HepG2 (cell line): Measurements from ENCODE around the gene NOM1.

ENCODE experiments used
- ATF1 ChIP-seq: IDR thresholded peaks from 2 replicates; pipeline ENCODE4 v1.6.1; 2016; ENCODE audit warnings: mild to moderate bottlenecking, control low read depth
- EP300 ChIP-seq, 3 experiments: sonication (generic) in 1 of 3; formaldehyde crosslinking in 1 of 3; IDR thresholded peaks; 2 replicates each; pipeline versions ENCODE4 v1.5.1 to v1.6.1; 2011 to 2020; ENCODE audit warnings: low read depth in 2 of 3, low read length in 2 of 3, borderline replicate concordance in 1 of 3, improper control_type of control experiment in 1 of 3, mild to moderate bottlenecking in 1 of 3, missing genetic modification reagents in 1 of 3, moderate library complexity in 1 of 3
- ZBTB43 ChIP-seq: sonication (generic); formaldehyde crosslinking; conservative IDR thresholded peaks from 2 replicates; pipeline ENCODE4 v1.4.0; 2020; ENCODE audit warnings: missing genetic modification reagents
- ZFX ChIP-seq: sonication (generic); formaldehyde crosslinking; IDR thresholded peaks from 2 replicates; pipeline ENCODE4 v1.4.0; 2020; ENCODE audit warnings: mild to moderate bottlenecking, low read depth, missing genetic modification reagents, moderate library complexity
- ZNF3 ChIP-seq: IDR thresholded peaks from 2 replicates; pipeline ENCODE4 v1.7.0; 2017; ENCODE audit warnings: inconsistent platforms
- ZNF33B ChIP-seq: sonication (generic); formaldehyde crosslinking; IDR thresholded peaks from 2 replicates; pipeline ENCODE4 v1.5.1; 2020; ENCODE audit warnings: mild to moderate bottlenecking, missing genetic modification reagents
- ZNF382 ChIP-seq: sonication (generic); formaldehyde crosslinking; IDR thresholded peaks from 2 replicates; pipeline ENCODE4 v1.5.0; 2020; ENCODE audit warnings: missing genetic modification reagents, mild to moderate bottlenecking, borderline replicate concordance

DNA sequence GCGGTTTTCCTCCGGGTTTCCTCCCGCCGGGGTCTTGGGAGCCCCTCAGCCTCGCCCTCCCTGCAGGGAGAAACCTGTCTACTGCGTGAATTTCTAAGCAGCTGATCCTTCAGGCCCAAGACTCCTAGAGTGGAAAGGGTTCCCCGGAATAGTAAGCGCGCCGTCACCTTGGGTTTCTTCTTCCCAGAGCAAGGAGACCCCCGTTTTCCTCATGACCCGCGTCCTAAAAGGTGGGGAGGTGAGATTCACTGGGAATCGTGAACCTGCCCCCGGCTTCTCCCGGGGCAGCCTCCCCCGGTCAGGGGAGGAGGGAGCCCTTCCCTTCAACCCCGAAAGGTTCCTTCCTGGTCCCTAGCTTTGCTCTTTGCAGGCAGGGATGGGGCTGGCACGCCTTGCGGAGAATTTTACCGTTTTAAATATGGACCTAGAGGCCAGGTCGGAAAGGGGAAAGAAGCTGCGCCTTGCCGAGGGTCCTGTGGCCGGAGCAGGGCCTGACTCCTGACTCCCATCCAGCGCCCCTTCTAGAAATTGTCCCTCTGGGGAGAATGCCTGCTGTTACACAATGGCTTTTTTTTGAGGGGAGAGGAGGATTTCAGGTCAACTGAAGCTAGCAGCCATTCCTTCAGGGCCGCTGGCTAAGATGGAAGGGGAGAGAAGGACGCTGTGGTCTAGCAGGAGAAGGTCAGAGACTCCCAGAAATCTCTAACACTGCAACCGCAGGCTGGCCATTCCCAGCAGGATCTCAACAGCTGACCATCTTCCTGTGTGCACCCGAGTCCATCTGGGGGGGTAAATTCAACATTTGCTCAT lies 72.6 kb downstream of the NOM1 start:
- TF ChIP-seq ZBTB43 (CRISPR knock-in tag) = no peak
- TF ChIP-seq ZNF382 (CRISPR knock-in tag) = no peak
- TF ChIP-seq ZFX = no peak
- no peak for TF ChIP-seq ZNF33B (CRISPR knock-in tag)
- no peak for TF ChIP-seq ZNF3 (CRISPR knock-in tag)
- TF ChIP-seq EP300 (IDR thresholded peaks at IDR 0.05; ENCODE audit: low read depth in 2 of 2, low read length in 2 of 2) = no peak
- no peak for TF ChIP-seq EP300 (CRISPR knock-in tag; IDR thresholded peaks at IDR 0.05; ENCODE audit: borderline replicate concordance)
- no peak for TF ChIP-seq ATF1 (CRISPR knock-in tag)
